NCI-H1417 (cell line): ENCODE data around the gene ANAPC10.
A peak's percentile ranks its signal among the peaks of the same experiment; 100 is the strongest.
"Not testable (repeated sequence)": the region's sequence is repeated elsewhere in the genome, so short reads cannot be mapped to it uniquely, and the experiment has no call there.

ENCODE experiments used
- DNase-seq, 3 experiments: peaks; one replicate each; lab custom pipeline; 2025; lab: John Stamatoyannopoulos, UW

ANAPC10 gene

DNA sequence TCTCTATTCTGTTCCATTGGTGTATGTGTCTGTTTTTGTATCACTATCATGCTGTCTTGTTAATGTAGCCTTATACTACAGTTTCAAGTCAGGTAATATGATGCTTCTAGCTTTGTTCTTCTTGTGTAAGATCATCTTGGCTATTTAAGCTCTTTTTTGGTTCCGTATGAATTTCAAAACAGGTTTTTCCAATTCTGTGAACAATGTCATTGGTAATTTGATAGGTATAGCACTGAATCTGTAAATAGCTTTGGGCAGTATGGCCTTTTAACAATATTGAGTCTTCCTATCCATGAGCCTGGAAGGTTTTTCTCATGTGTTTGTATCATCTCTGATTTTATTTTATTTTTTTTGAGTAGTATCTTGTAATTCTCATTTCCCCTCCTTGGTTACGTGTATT, 94.3 kb downstream of the ANAPC10 start:
- peak in 1 of 3 experiments; percentile 11 for DNase-seq

DNA sequence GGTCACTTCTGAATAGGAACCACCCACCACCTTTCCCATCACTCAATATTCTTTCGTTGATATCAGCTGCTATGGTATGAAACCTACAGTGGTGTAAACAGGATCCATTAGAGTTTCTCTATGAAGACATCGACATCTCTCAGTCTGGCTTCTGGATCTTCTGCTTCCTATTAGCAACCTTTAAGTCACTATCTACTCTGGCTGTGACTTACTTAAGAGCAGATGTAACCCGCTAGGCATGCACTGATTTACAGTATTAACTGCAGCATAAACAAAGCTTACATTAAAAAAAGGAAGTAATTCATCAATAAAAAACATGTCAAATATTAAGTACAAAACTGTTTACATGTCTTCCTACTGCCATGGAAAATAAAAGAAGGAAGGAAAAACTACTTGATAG, 96.4 kb downstream of the ANAPC10 start:
- no peak for DNase-seq

DNA sequence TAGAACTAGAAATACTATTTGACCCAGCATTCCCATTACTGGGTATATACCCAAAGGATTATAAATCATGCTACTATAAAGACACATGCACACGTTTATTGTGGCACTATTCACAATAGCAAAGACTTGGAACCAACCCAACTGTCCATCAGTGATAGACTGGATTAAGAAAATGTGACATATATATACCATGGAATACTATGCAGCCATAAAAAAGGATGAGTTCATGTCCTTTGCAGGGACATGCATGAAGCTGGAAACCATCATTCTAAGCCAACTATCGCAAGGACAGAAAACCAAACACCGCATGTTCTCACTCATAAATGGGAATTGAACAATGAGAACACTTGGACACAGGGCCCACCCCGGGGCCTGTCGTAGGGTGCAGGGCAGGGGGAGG, 97.3 kb downstream of the ANAPC10 start:
- DNase-seq: not testable (repeated sequence)

DNA sequence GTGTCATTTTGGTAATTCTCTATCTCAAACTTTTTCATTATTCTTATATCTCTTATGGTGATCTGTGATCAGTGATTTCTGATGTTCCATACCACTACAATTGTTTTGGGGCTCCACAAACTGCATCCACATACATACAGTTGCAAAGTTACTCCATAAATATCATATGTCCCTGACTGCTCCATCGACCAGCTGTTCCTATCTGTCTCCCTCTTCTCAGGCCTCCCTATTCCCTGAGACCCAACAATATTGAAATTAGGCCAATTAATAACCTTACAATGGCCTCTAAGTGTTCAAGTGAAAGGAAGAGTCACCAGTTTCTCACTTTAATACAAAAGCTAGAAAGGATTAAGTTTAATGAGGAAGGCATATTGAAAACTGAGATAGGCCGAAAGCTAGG, 108.7 kb downstream of the ANAPC10 start:
- DNase-seq: no peak

DNA sequence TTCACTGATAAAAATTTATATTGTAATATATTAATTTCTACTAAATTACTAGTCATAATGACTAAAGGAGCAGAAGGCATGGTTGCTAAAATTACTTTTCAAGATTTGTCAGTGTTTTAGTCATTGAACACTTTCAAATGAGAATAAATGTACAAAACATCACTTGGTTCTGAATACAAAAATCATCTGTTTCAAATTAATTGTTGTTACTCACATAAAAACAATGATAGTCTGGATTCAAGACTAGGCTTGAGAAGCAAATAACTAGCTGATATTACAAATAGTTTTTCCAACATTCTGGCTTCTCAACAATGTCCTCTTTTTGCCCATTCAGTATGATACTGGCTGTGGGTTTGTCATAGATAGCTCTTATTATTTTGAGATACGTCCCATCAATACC, 112.5 kb downstream of the ANAPC10 start:
- DNase-seq: no peak

DNA sequence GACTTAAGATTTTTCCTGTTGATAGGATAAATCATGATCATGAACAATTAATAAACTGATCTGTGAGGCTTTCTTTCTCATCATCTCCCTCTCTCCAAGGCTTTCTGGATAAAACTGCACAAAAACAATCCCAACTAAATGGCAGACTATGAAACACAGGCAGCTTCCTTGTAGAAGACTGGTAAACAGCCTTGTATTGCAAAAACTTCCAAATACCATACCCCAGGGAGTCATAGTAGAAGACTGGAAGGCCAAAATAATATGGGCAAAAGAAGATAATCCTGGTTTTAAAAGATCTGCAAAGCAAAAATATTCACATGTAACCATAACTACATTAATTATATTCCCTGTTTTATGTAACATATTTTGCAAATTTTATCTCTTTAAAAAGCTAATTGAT, 113.0 kb downstream of the ANAPC10 start:
- no peak for DNase-seq

DNA sequence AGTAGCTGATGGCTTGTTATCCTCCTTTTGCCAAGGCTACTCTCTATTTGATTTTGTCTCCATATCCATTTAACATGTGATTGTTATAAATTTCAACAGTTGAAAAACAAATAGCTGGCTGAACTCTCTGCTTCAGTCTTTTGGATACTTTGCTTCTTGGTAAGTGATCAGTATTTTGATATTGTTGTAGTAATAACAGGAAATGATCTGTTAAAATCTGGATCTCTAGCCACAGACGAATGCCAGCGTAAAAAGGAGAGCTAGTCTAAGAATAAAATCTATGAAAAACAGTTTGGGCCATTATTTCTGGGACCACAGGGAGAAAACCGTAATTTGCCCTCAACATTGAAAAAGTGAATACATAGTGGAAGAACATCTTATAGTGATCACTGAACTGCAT, 113.8 kb downstream of the ANAPC10 start:
- no peak for DNase-seq

GRCh38 chr4:144975718-144976117, 122.3 kb downstream of the ANAPC10 start:
- DNase-seq: no peak

DNA sequence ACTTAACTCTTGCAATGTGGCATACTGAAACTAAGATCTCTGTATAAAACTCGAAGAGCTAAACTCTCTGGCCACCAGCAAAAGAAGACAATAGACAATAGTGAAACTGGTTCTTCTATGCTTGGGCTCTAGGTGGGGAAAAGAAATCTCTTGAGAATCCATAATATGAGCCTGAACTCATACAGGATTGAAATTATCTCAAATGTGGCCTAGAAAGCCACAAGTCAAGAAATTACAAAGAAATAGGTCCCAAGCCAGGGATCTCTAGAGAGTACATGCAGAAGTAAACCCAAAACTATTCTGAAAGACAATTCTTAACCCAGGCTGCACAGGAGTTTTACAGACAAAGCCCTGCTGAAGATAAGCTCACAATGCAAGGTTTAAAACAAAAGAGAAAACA, 127.4 kb downstream of the ANAPC10 start:
- no peak for DNase-seq

GRCh38 chr4:144969821-144970220, 128.2 kb downstream of the ANAPC10 start:
- DNase-seq: no peak

GRCh38 chr4:144968606-144969005, 129.4 kb downstream of the ANAPC10 start:
- no peak for DNase-seq

GRCh38 chr4:144967161-144967560, 130.8 kb downstream of the ANAPC10 start:
- no peak for DNase-seq

GRCh38 chr4:144962300-144962699, 135.7 kb downstream of the ANAPC10 start:
- DNase-seq: no peak

DNA sequence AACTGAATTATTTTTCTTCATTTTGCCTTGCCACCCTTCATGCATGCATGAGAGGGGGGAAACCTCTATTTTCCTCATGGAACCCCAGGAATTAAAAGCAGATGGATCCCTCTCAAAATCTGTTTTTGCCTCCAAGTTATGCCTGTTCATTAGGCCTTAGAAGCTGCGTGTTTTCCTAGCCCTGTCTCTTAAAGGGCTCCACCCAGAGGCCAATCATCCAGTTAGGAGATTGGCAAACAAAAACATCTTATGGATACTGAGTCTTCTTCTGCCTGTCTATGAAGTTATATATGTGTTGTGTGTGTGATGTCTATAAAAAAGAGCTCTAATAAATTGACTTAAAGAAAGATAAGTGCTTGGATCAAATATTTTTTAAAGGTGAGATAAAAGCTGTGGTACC, 142.9 kb downstream of the ANAPC10 start:
- no peak for DNase-seq

- no peak for DNase-seq
These were observed 143.8 kb downstream of the ANAPC10 start for GRCh38 chr4:144954230-144954629.

- no peak for DNase-seq
These were observed 149.6 kb downstream of the ANAPC10 start for GRCh38 chr4:144948421-144948820.

- DNase-seq: no peak
These were observed 150.0 kb downstream of the ANAPC10 start for GRCh38 chr4:144948009-144948408.
